ENCODE measurements around the gene PELI2.

GRCh38 chr14:56144176-56144575 is 26.0 kb downstream of the PELI2 start:
- TF ChIP-seq CTCF (IDR thresholded peaks at IDR 0.05) (no peak), POLR2A (IDR thresholded peaks at IDR 0.05) (no peak)

Measured in testis (tissue), 2 donors.